ENCODE measurements around the gene SLC35G6. TPM values are rescaled to one million over a fixed set of nuclear protein-coding genes. Genes with fewer than 3 reads are reported as not detected.

SLC35G6 gene
- total RNA-seq, 1 donor from 2014 or later: not detected

DNA sequence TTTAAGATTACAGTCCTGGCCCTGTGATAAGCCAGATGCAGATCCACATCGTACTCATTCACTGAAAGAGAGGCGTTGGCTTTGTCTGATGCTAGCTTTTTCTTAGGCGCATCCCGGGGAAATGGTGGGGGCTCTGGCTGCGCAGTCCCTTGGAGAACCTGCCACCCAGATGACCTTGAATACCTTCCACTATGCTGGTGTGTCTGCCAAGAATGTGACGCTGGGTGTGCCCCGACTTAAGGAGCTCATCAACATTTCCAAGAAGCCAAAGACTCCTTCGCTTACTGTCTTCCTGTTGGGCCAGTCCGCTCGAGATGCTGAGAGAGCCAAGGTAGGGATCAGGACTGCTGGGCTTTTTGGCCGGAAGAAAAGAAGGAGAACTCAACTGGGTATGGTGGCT lies 26.9 kb downstream of the SLC35G6 start:
- peak; percentile 66 for ATAC-seq

- no peak for ATAC-seq
These were observed 27.6 kb downstream of the SLC35G6 start for GRCh38 chr17:7508846-7509245.

DNA sequence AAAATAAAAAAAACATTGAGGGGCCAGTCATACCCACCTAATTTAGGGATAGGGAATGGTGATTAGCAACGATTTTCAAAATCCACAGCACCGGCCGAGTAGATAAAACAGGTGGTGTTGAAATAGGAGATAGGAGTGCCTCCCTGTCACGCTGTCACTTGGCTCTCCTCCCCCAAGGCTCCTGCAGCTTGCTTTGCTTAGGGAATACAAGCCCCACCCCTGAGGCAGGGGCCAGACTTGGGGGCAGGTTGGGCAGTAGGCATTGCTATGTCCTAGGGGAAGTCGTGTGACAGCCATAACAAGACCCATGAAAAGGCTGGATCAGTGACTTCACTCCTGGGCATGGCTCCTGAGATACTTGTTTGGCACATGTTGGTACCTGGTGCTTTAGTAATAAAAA lies 28.7 kb downstream of the SLC35G6 start:
- ATAC-seq: no peak

- ATAC-seq: no peak
These were observed 29.9 kb downstream of the SLC35G6 start for GRCh38 chr17:7511108-7511507.

- peak; percentile 3 for ATAC-seq
These were observed 30.9 kb downstream of the SLC35G6 start for GRCh38 chr17:7512105-7512504.

DNA sequence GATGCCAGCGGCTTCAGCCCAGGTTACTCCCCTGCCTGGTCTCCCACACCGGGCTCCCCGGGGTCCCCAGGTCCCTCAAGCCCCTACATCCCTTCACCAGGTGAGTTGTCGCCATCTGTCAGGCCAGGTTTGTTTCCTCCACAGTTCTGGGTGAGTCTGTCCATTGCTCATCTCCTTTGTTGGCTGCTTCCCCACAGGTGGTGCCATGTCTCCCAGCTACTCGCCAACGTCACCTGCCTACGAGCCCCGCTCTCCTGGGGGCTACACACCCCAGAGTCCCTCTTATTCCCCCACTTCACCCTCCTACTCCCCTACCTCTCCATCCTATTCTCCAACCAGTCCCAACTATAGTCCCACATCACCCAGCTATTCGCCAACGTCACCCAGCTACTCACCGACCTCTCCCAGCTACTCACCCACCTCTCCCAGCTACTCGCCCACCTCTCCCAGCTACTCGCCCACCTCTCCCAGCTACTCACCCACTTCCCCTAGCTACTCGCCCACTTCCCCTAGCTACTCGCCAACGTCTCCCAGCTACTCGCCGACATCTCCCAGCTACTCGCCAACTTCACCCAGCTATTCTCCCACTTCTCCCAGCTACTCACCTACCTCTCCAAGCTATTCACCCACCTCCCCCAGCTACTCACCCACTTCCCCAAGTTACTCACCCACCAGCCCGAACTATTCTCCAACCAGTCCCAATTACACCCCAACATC lies 31.7 kb downstream of the SLC35G6 start:
- no peak for ATAC-seq

GRCh38 chr17:7513850-7514419 lies 32.7 kb downstream of the SLC35G6 start:
- no peak for ATAC-seq

- no peak for ATAC-seq
These were observed 34.8 kb downstream of the SLC35G6 start for GRCh38 chr17:7515911-7516610.

DNA sequence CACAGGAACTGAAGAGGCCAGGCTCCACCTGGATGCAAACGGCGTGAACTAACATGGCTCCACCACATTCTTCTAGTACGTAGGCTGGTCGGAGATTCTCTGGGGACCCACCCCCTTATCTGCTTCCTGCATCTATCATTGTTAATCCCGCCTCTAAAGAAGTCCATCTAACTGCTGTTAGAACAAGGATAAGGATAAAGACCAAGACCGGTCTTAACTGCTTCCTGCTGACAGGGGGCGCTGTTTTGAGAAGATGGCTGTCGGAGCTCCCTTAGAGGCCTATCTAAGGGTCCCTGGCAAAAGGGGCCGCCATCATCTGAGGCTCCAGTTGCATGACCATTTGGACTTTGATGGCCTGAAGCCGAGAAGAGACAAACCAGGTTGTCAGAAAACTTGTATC lies 41.8 kb downstream of the SLC35G6 start:
- peak; percentile 18 for ATAC-seq

GRCh38 chr17:7528842-7529241 lies 47.6 kb downstream of the SLC35G6 start:
- ATAC-seq: no peak

DNA sequence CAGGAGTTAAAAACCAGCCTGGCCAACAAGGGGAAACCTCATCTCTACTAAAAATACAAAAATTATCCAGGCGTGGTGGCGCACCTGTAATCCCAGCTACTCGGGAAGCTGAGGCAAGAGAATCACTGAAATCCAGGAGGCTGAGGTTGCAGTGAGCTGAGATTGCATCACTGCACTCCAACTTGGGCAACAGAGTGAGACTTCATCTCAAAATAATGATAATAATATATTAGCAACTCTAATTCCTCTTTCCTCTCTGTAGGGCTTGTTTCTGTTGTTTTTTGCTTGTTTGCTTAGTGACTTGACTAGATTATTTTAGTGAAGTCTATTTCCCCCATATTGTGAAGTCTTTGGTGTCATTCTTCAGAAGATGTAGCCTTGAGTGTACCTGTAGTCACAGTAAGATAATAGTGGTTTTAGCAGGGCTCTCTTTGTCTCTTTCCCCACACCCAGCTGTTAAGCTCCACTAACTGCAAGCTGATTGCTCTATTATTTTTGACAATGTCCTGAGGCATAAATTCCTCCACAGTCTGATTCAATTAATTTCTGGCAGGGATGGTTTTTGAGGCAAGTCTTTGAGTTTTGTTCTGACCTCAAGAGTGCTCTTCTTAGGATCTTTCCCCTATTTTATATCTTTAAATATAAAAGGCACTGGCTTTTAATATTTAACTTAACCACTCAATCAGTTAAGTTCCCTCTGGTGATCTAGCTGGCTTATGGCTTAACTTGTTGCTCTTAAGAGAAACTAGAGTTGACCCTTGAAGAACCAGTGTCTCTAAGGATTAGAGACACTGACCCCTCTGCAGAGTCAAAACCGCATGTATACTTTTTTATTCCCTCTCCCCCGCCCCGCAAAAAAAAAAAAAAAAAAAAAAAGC lies 49.0 kb downstream of the SLC35G6 start:
- ATAC-seq: no peak

Other genes starting within 250 kb of the SLC35G6 start
- gene DVL2, start 246.9 kb upstream of the SLC35G6 start, total RNA-seq: 32.7 TPM
- 33.6 TPM for gene PHF23, start 242.0 kb upstream of the SLC35G6 start, total RNA-seq
- gene GABARAP, start 239.0 kb upstream of the SLC35G6 start, total RNA-seq: 268 TPM
- 87.6 TPM for gene CTDNEP1, start 229.7 kb upstream of the SLC35G6 start, total RNA-seq
- gene ELP5, start 229.2 kb upstream of the SLC35G6 start, total RNA-seq: 40.3 TPM
- gene CLDN7, start 219.0 kb upstream of the SLC35G6 start, total RNA-seq: 279 TPM
- 0.68 TPM for gene SLC2A4, start 199.7 kb upstream of the SLC35G6 start, total RNA-seq
- gene YBX2, start 186.8 kb upstream of the SLC35G6 start, total RNA-seq: 0.96 TPM
- 623 TPM for gene EIF5A, start 173.8 kb upstream of the SLC35G6 start, total RNA-seq
- gene GPS2, start 166.1 kb upstream of the SLC35G6 start, total RNA-seq: 38.9 TPM
- gene NEURL4, start 152.1 kb upstream of the SLC35G6 start, total RNA-seq: 13.5 TPM
- gene ACAP1, start 144.9 kb upstream of the SLC35G6 start, total RNA-seq: 3.8 TPM
- gene KCTD11, start 129.3 kb upstream of the SLC35G6 start, total RNA-seq: 32.9 TPM
- not detected for gene TMEM95, start 126.3 kb upstream of the SLC35G6 start, total RNA-seq
- gene TNK1, start 100.4 kb upstream of the SLC35G6 start, total RNA-seq: 6.1 TPM
- gene PLSCR3, start 86.9 kb upstream of the SLC35G6 start, total RNA-seq: 23.1 TPM
- gene TMEM256, start 77.3 kb upstream of the SLC35G6 start, total RNA-seq: 92.8 TPM
- gene NLGN2, start 73.6 kb upstream of the SLC35G6 start, total RNA-seq: 3.0 TPM
- gene SPEM1, start 61.1 kb upstream of the SLC35G6 start, total RNA-seq: not detected
- gene SPEM2, start 55.8 kb upstream of the SLC35G6 start, total RNA-seq: not detected
- gene SPEM3, start 52.6 kb upstream of the SLC35G6 start, total RNA-seq: not detected
- gene TMEM102, start 46.0 kb upstream of the SLC35G6 start, total RNA-seq: 8.2 TPM
- 8.6 TPM for gene FGF11, start 41.9 kb upstream of the SLC35G6 start, total RNA-seq
- gene CHRNB1, start 36.4 kb upstream of the SLC35G6 start, total RNA-seq: 4.9 TPM
- 21.0 TPM for gene ZBTB4, start 1.8 kb upstream of the SLC35G6 start, total RNA-seq
- 116 TPM for gene POLR2A, start 2.9 kb downstream of the SLC35G6 start, total RNA-seq
- 2.7 TPM for gene TNFSF12, start 67.6 kb downstream of the SLC35G6 start, total RNA-seq
- 6.4 TPM for gene TNFSF13, start 77.3 kb downstream of the SLC35G6 start, total RNA-seq
- 34.5 TPM for gene SENP3, start 80.5 kb downstream of the SLC35G6 start, total RNA-seq
- 61.3 TPM for gene CD68, start 98.2 kb downstream of the SLC35G6 start, total RNA-seq
- 36.7 TPM for gene MPDU1, start 102.4 kb downstream of the SLC35G6 start, total RNA-seq
- 74.0 TPM for gene SOX15, start 108.6 kb downstream of the SLC35G6 start, total RNA-seq
- 17.0 TPM for gene FXR2, start 133.5 kb downstream of the SLC35G6 start, total RNA-seq
- gene SAT2, start 146.4 kb downstream of the SLC35G6 start, total RNA-seq: 35.7 TPM
- gene SHBG, start 148.7 kb downstream of the SLC35G6 start, total RNA-seq: 0.48 TPM
- gene ATP1B2, start 169.5 kb downstream of the SLC35G6 start, total RNA-seq: 0.36 TPM
- 74.1 TPM for gene TP53, start 206.0 kb downstream of the SLC35G6 start, total RNA-seq
- 8.5 TPM for gene WRAP53, start 207.0 kb downstream of the SLC35G6 start, total RNA-seq
- 1.6 TPM for gene EFNB3, start 223.8 kb downstream of the SLC35G6 start, total RNA-seq
- gene DNAH2, start 236.3 kb downstream of the SLC35G6 start, total RNA-seq: 0.04 TPM